GM12878 (cell line): ENCODE data around the gene ARHGAP12. TPM values are rescaled to one million over a fixed set of nuclear protein-coding genes. Genes with fewer than 3 reads are reported as not detected.
"Not testable (repeated sequence)": the region's sequence is repeated elsewhere in the genome, so short reads cannot be mapped to it uniquely, and the experiment has no call there.

Source experiments
- ATAC-seq: fragments of 200-7000 bp; cut with Tn5 transposase; 3 replicates; pipeline ENCODE4 v1.9.1; 2020; ENCODE audit warnings: mild to moderate bottlenecking, moderate library complexity
- BruUV-seq: library from RNA; stranded (reverse); fragments of 400-500 nt; replicated peaks from 2 replicates; lab custom pipeline; 2021; lab: Mats Ljungman, UMichigan
- CTCF ChIA-PET: fragments of 300-600 bp; sonication (Branson Sonifier 250); formaldehyde crosslinking; extraction: SDS; loops from one replicate; lab custom pipeline; 2021; ENCODE audit warnings: inconsistent platforms; lab: Yijun Ruan, JAX
- POLR2A ChIA-PET: fragments of 350-600 bp; formaldehyde crosslinking; extraction: SDS; loops from one replicate; lab custom pipeline; 2021; ENCODE audit warnings: inconsistent platforms; lab: Charles Lee
- RAD21 ChIA-PET: fragments of 300-600 bp; sonication (Branson Sonifier 250); formaldehyde crosslinking; loops from one replicate; lab custom pipeline; 2023; ENCODE audit warnings: antibody characterized with exemption; ENCODE audit not compliant: unreplicated experiment; lab: Charles Lee
- SMC1A ChIA-PET: fragments of 300-600 bp; sonication (Branson Sonifier 250); formaldehyde crosslinking; loops from one replicate; lab custom pipeline; 2023; ENCODE audit not compliant: unreplicated experiment, uncharacterized antibody; lab: Charles Lee
- DNase-seq: peaks from one replicate; pipeline ENCODE4 v3.0.0-alpha.2; 2011; ENCODE audit warnings: low read depth, low spot score
- FAIRE-seq: peaks from 3 replicates; lab custom pipeline; 2011; peaks lifted over from hg19 to GRCh38; lab: Jason Lieb, UNC
- H2AFZ ChIP-seq: 2 replicates; pipeline ENCODE4 v1.6.0; 2011; ENCODE audit warnings: low read depth, low read length, control low read depth; ENCODE audit not compliant: control insufficient read depth
- H3K27ac ChIP-seq: 2 replicates; pipeline ENCODE4 v1.5.1; 2011; ENCODE audit warnings: control low read depth; ENCODE audit not compliant: control insufficient read depth, insufficient read depth
- H3K27me3 ChIP-seq, 2 experiments: replicated peaks in 1 of 2; 2 replicates each; pipeline versions ENCODE4 v1.6.0 to v1.6.1; 2011; ENCODE audit warnings: low read length in 1 of 2; ENCODE audit not compliant: control insufficient read depth in 2 of 2, insufficient read depth in 2 of 2
- H3K36me3 ChIP-seq, 2 experiments: 2 replicates each; pipeline ENCODE4 v1.5.1; 2011; ENCODE audit warnings: low read length in 1 of 2; ENCODE audit not compliant: control insufficient read depth in 2 of 2, insufficient read depth in 2 of 2
- H3K4me1 ChIP-seq: 2 replicates; pipeline ENCODE4 v1.6.1; 2011; ENCODE audit warnings: mild to moderate bottlenecking, low read length, moderate library complexity, mixed read lengths; ENCODE audit not compliant: control insufficient read depth, insufficient read depth
- H3K4me2 ChIP-seq: 2 replicates; pipeline ENCODE4 v1.6.0; 2011; ENCODE audit warnings: control low read depth; ENCODE audit not compliant: control insufficient read depth, insufficient read depth
- H3K4me3 ChIP-seq: fragments of 200-600 bp; sonication (generic); 2 replicates; pipeline ENCODE4 v1.5.1; 2016
- H3K79me2 ChIP-seq: 2 replicates; pipeline ENCODE4 v1.6.0; 2011; ENCODE audit warnings: low read length; ENCODE audit not compliant: control insufficient read depth, insufficient read depth
- H3K9ac ChIP-seq: 2 replicates; pipeline ENCODE4 v1.8.0; 2011; ENCODE audit warnings: low read length, control low read depth, mixed read lengths; ENCODE audit not compliant: control insufficient read depth, insufficient read depth
- H3K9me3 ChIP-seq: replicated peaks from 3 replicates; pipeline ENCODE4 v1.5.1; 2011; ENCODE audit warnings: mild to moderate bottlenecking, low read length; ENCODE audit not compliant: control insufficient read depth, insufficient read depth
- H4K20me1 ChIP-seq: 2 replicates; pipeline ENCODE4 v1.6.0; 2011; ENCODE audit not compliant: control insufficient read depth, insufficient read depth
- WGBS: methylation state at CpG from one replicate; pipeline ENCODE4 v1.1.6; 2016; ENCODE audit warnings: low lambda C conversion rate; ENCODE audit not compliant: insufficient replicate concordance, insufficient coverage; ENCODE audit errors: missing lambda C conversion rate; 5-methylcytosine and 5-hydroxymethylcytosine counted together
- in situ Hi-C: fragments of 300-500 bp; cut with MboI; formaldehyde crosslinking; loops from 9 replicates; pipeline ENCODE4 v1.14.3; 2018; ENCODE audit warnings: mixed read lengths
- intact Hi-C: fragments of 100-400 bp; cut with micrococcal nuclease; formaldehyde crosslinking; loops from one replicate; pipeline ENCODE4 v1.14.2; 2022; ENCODE audit not compliant: unreplicated experiment
- polyA plus RNA-seq, 11 experiments: library from polyadenylated mRNA; depleted of rRNA in 4 of 11; unstranded in 6 of 11; stranded (reverse) in 5 of 11; fragments of >200 nt; fragmentation: Nextera tagmentation in 4 of 11; fragmentation: Illumina TruSeq in 1 of 11; extraction: Ambion mirVana in 4 of 11; extraction: Trizol in 1 of 11; gene quantifications; 1 replicate in 1 of 11; 2 replicates in 10 of 11; pipeline versions ENCODE4 v1.2.1 to v1.2.3, GENCODE V29; 2011 to 2016; ENCODE audit warnings: inconsistent platforms in 2 of 11, missing spikeins in 2 of 11, low read depth in 1 of 11
- total RNA-seq, 4 experiments: library from RNA; depleted of rRNA in 3 of 4; stranded (reverse); fragments of >200 nt in 3 of 4; fragmentation: Illumina TruSeq in 1 of 4; extraction: Trizol in 1 of 4; gene quantifications; 2 replicates each; pipeline versions ENCODE4 v1.2.1 to v1.2.3, GENCODE V29; 2013 to 2021
- TF ChIP-seq, protein P1 (sequence below): IDR thresholded peaks from 2 replicates; pipeline ENCODE4 v1.6.1; 2012; ENCODE audit warnings: low read length, inconsistent platforms

Gene ARHGAP12
- total and polyA plus RNA-seq, 10 of the 15 experiments (the other 5 are each of a cell fraction or from before 2014, with no cell fraction given), result 5.4 to 15.6 (median 8.5) TPM

DNA sequence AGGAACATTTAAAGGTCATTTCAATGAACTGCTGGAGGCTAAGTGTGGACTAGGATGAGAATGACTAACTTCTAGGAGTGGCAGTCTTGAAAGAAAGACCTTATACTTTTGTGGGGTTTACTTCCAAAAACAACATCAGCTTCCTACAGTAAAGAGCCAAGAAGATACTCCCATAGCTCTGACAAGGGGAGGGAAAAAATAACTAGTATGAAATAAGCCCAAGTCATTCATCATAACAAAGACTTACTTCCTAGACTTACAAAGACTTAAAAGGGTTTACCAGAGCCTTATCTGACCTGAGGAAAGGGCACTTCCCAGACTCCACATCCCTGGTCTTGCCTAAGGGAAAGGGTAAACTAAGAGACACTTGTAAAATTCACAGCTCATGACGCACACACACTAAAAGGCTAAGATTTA lies 31.7 kb downstream of the ARHGAP12 start:
- CTCF ChIA-PET, result interaction anchor here (1.0 to 1.2 kb wide), 7 partner anchors 11 to 177 kb away, joined by 3 to 4 read pairs (median 4); no protein-coding TSS in a partner anchor
- H3K4me3 ChIP-seq, result no peak overlapping the region
- TF ChIP-seq, protein P1, sequence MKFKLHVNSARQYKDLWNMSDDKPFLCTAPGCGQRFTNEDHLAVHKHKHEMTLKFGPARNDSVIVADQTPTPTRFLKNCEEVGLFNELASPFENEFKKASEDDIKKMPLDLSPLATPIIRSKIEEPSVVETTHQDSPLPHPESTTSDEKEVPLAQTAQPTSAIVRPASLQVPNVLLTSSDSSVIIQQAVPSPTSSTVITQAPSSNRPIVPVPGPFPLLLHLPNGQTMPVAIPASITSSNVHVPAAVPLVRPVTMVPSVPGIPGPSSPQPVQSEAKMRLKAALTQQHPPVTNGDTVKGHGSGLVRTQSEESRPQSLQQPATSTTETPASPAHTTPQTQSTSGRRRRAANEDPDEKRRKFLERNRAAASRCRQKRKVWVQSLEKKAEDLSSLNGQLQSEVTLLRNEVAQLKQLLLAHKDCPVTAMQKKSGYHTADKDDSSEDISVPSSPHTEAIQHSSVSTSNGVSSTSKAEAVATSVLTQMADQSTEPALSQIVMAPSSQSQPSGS, result no peak
- TF ChIP-seq, all 136 proteins: peak for 0
- H3K27me3 ChIP-seq, result no peaks in the 10 kb centered on the region
- no peaks in the 10 kb centered on the region; the same call in 1 of the 2 replicates for H3K4me1 ChIP-seq
- BruUV-seq, result no TSS peak
- peaks cover 5% of the 10 kb centered on the region for H3K79me2 ChIP-seq
- in situ Hi-C loops, result no loop called here
- no peak overlapping the region for H3K9ac ChIP-seq
- ChIA-PET SMC1A (interaction anchor here (0.9 to 1.5 kb wide), 4 partner anchors 8 to 34 kb away, joined by 3 to 6 read pairs (median 4); no protein-coding TSS in a partner anchor), POLR2A (interaction anchor here (1.2 kb wide), 1 partner anchor 33 kb away, joined by 3 read pairs; no protein-coding TSS in a partner anchor), RAD21 (interaction anchor here (0.9 kb wide), 1 partner anchor 36 kb away, joined by 3 read pairs; no protein-coding TSS in a partner anchor)
- peaks cover 0 to 1% of the 10 kb centered on the region in 2 experiments; a peak in 1 of 4 replicates for H3K36me3 ChIP-seq
- DNase-seq, result no peak
- H3K9me3 ChIP-seq, result peaks cover 1% of the 10 kb centered on the region; the same call in 2 of the 3 replicates
- FAIRE-seq, result no peak
- H3K4me2 ChIP-seq, result no peak overlapping the region
- no peaks in the 10 kb centered on the region for H4K20me1 ChIP-seq
- ATAC-seq, result no peak
- WGBS, result 100% methylated on average over 1 of the region's 1 CpG
- H3K27ac ChIP-seq, result no peak overlapping the region
- no peak overlapping the region for H2AFZ ChIP-seq
- intact Hi-C loops, result no loop called here

DNA sequence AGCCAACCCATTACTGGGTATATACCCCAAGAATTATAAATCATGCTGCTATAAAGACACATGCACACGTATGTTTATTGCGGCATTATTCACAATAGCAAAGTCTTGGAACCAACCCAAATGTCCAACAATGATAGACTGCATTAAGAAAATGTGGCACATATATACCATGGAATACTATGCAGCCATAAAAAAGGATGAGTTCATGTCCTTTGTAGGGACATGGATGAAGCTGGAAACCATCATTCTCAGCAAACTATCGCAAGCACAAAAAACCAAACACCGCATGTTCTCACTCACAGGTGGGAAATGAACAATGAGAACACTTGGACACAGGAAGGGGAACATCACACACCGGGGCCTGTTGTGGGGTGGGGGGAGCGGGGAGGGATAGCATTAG lies 32.9 kb downstream of the ARHGAP12 start:
- POLR2A ChIA-PET, H3K27me3 ChIP-seq, BruUV-seq, H3K4me3 ChIP-seq, H3K4me1 ChIP-seq, in situ Hi-C loops, H3K4me2 ChIP-seq, H4K20me1 ChIP-seq, FAIRE-seq, H2AFZ ChIP-seq, H3K27ac ChIP-seq, ATAC-seq, H3K79me2 ChIP-seq, H3K9ac ChIP-seq, H3K36me3 ChIP-seq, DNase-seq, H3K9me3 ChIP-seq, intact Hi-C loops: not testable (repeated sequence)
- SMC1A ChIA-PET, result interaction anchor here (1.5 kb wide), 1 partner anchor 19 kb away, joined by 4 read pairs; no protein-coding TSS in a partner anchor
- 88% methylated on average over 6 of the region's 6 CpGs for WGBS
- CTCF ChIA-PET, result interaction anchor here (1.0 kb wide), 2 partner anchors 18 to 178 kb away, joined by 3 read pairs; no protein-coding TSS in a partner anchor
- RAD21 ChIA-PET, result interaction anchor here (0.9 kb wide), 1 partner anchor 37 kb away, joined by 3 read pairs; no protein-coding TSS in a partner anchor
